ENCODE data around the gene PAK1.

DNA sequence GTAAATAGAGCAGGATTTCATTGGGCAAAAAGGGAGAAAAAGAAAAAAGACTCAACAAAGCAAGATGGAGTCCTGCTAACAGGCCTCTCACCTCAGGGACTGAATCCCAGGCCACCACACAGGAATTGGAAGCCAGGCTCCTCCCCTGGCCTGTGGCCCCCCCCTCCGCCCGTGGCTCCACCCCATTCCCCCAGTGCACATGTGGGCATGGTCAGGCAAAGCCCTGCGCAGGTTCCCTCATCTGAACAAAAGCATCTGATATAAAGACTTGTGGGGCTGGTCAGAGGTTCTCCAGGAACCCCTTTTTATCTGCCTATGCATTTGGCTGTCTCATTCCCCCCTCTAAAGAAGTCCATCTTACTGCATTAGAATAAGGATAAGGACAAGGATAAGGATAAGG is 46.0 kb upstream of the PAK1 start:
- TF ChIP-seq POLR2A (IDR thresholded peaks at IDR 0.05) (no peak), POLR2AphosphoS5 (IDR thresholded peaks at IDR 0.05) (no peak), EP300 (IDR thresholded peaks at IDR 0.05) (no peak)
- TF ChIP-seq, protein P1, sequence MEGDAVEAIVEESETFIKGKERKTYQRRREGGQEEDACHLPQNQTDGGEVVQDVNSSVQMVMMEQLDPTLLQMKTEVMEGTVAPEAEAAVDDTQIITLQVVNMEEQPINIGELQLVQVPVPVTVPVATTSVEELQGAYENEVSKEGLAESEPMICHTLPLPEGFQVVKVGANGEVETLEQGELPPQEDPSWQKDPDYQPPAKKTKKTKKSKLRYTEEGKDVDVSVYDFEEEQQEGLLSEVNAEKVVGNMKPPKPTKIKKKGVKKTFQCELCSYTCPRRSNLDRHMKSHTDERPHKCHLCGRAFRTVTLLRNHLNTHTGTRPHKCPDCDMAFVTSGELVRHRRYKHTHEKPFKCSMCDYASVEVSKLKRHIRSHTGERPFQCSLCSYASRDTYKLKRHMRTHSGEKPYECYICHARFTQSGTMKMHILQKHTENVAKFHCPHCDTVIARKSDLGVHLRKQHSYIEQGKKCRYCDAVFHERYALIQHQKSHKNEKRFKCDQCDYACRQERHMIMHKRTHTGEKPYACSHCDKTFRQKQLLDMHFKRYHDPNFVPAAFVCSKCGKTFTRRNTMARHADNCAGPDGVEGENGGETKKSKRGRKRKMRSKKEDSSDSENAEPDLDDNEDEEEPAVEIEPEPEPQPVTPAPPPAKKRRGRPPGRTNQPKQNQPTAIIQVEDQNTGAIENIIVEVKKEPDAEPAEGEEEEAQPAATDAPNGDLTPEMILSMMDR (IDR thresholded peaks at IDR 0.05): no peak
